ENCODE results near the gene IGSF9B. TPM values are rescaled to one million over a fixed set of nuclear protein-coding genes. Genes with fewer than 3 reads are reported as not detected.

The IGSF9B gene
- total RNA-seq, 1 donor from 2014 or later: 73.6 TPM

GRCh38 chr11:133913761-133914160, 43.0 kb downstream of the IGSF9B start:
- peaks cover 43% of the 10 kb centered on the region for H3K36me3 Mint-ChIP-seq (ENCODE audit: low read depth)
- H3K4me1 Mint-ChIP-seq (ENCODE audit: low read depth): no peaks in the 10 kb centered on the region
- H3K27ac Mint-ChIP-seq: no peak overlapping the region
- DNase-seq (ENCODE audit: low spot score): no peak
- no peak overlapping the region for H3K4me3 Mint-ChIP-seq
- no peaks in the 10 kb centered on the region for H3K27me3 Mint-ChIP-seq (ENCODE audit: insufficient read depth)
- intact Hi-C loops (cut with micrococcal nuclease): no loop called here
- H3K9me3 Mint-ChIP-seq: no peaks in the 10 kb centered on the region

GRCh38 chr11:133911171-133911570, 45.6 kb downstream of the IGSF9B start:
- DNase-seq (ENCODE audit: low spot score): no peak
- H3K9me3 Mint-ChIP-seq: no peaks in the 10 kb centered on the region
- H3K36me3 Mint-ChIP-seq (ENCODE audit: low read depth): peaks cover 37% of the 10 kb centered on the region
- no peak overlapping the region for H3K4me3 Mint-ChIP-seq
- no peak overlapping the region for H3K27ac Mint-ChIP-seq
- intact Hi-C loops (cut with micrococcal nuclease): no loop called here
- H3K4me1 Mint-ChIP-seq (ENCODE audit: low read depth): no peaks in the 10 kb centered on the region
- H3K27me3 Mint-ChIP-seq (ENCODE audit: insufficient read depth): no peaks in the 10 kb centered on the region

- DNase-seq (ENCODE audit: low spot score): no peak
- intact Hi-C loops (cut with micrococcal nuclease): no loop called here
- H3K27me3 Mint-ChIP-seq (ENCODE audit: insufficient read depth): no peaks in the 10 kb centered on the region
- H3K36me3 Mint-ChIP-seq (ENCODE audit: low read depth): peaks cover 41% of the 10 kb centered on the region
- H3K4me3 Mint-ChIP-seq: no peak overlapping the region
- H3K9me3 Mint-ChIP-seq: no peaks in the 10 kb centered on the region
- H3K4me1 Mint-ChIP-seq (ENCODE audit: low read depth): no peaks in the 10 kb centered on the region
- H3K27ac Mint-ChIP-seq: no peak overlapping the region
These were observed 46.7 kb downstream of the IGSF9B start for GRCh38 chr11:133910101-133910500.

DNA sequence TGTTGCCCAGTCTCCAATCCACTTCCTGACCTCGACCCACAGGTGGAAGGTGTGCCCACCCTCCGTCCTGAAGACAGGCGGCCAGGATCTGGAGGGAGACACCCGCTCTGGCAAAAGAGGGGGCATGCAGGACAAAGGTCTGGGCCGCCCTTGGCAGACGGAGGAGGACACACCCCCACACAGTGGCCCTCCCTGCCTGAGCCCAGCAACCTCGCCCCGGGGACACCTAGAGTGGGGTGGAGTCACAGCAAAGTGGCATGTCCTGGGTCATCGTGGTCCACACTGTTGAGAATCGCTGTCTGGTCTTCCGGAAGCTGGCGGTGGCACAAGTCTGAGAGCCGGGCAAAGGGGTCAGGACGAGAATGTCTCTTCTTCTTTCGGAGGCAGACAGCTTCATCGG, 47.9 kb downstream of the IGSF9B start:
- Mint-ChIP-seq H3K4me3 (no peak overlapping the region), H3K27ac (no peak overlapping the region), H3K4me1 (ENCODE audit: low read depth) (no peaks in the 10 kb centered on the region), H3K9me3 (no peaks in the 10 kb centered on the region), H3K27me3 (ENCODE audit: insufficient read depth) (no peaks in the 10 kb centered on the region), H3K36me3 (ENCODE audit: low read depth) (peaks cover 46% of the 10 kb centered on the region)
- intact Hi-C loops (cut with micrococcal nuclease): no loop called here
- no peak for DNase-seq (ENCODE audit: low spot score)

- H3K9me3 Mint-ChIP-seq: no peaks in the 10 kb centered on the region
- H3K27ac Mint-ChIP-seq: no peak overlapping the region
- no peaks in the 10 kb centered on the region for H3K4me1 Mint-ChIP-seq (ENCODE audit: low read depth)
- no peak overlapping the region for H3K4me3 Mint-ChIP-seq
- H3K27me3 Mint-ChIP-seq (ENCODE audit: insufficient read depth): no peaks in the 10 kb centered on the region
- peaks cover 43% of the 10 kb centered on the region for H3K36me3 Mint-ChIP-seq (ENCODE audit: low read depth)
- DNase-seq (ENCODE audit: low spot score): no peak
- intact Hi-C loops (cut with micrococcal nuclease): no loop called here
These were observed 48.9 kb downstream of the IGSF9B start for GRCh38 chr11:133907841-133908241.

GRCh38 chr11:133907216-133907615, 49.6 kb downstream of the IGSF9B start:
- H3K36me3 Mint-ChIP-seq (ENCODE audit: low read depth): peaks cover 41% of the 10 kb centered on the region
- no peaks in the 10 kb centered on the region for H3K27me3 Mint-ChIP-seq (ENCODE audit: insufficient read depth)
- no peak overlapping the region for H3K4me3 Mint-ChIP-seq
- H3K27ac Mint-ChIP-seq: no peak overlapping the region
- no peak for DNase-seq (ENCODE audit: low spot score)
- no peaks in the 10 kb centered on the region for H3K9me3 Mint-ChIP-seq
- intact Hi-C loops (cut with micrococcal nuclease): no loop called here
- no peaks in the 10 kb centered on the region for H3K4me1 Mint-ChIP-seq (ENCODE audit: low read depth)

DNA sequence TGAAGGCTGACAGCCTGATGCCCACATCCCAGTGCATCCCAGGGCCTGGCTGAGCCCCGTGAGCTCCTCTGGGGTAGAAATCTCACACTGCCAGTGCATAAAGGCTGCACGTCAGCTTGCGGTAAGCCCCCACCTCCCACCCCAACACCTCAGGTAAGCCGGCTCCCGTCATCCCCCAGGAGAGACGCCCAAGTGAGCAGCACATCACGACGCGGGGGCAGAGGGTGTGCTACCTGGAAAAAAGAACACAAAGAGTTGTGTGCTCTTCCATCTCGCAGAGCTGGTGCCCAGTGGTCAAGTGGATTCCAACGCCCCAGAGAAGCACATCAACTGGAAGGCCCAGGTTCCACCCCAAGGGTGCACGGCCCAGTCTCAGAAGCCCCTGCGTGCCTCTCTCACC, 50.0 kb downstream of the IGSF9B start:
- no peak for DNase-seq (ENCODE audit: low spot score)
- H3K4me3 Mint-ChIP-seq: no peak overlapping the region
- H3K36me3 Mint-ChIP-seq (ENCODE audit: low read depth): peaks cover 38% of the 10 kb centered on the region

DNA sequence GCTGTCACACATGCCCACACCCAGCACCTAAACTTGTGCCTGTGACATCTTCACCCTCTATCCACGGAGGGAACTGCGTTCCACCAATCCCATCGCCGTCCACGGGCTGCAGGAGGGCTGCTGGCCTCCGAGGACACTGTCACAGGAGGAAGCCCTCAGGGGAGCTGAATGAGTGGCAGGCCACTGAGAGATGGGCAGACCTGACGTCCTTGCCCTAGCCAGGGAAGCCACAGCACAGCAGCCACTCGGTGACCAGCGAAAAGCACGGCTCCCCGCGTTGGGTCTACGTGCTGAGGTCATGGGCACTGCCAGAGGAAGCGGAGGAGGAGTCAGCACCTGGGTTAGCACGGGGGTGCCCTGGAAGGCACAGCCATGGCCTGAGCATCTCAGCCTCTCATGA, 50.5 kb downstream of the IGSF9B start:
- no peak overlapping the region for H3K27ac Mint-ChIP-seq
- no peaks in the 10 kb centered on the region for H3K4me1 Mint-ChIP-seq (ENCODE audit: low read depth)
- DNase-seq (ENCODE audit: low spot score): no peak
- intact Hi-C loops (cut with micrococcal nuclease): no loop called here
- H3K27me3 Mint-ChIP-seq (ENCODE audit: insufficient read depth): no peaks in the 10 kb centered on the region
- H3K36me3 Mint-ChIP-seq (ENCODE audit: low read depth): peaks cover 34% of the 10 kb centered on the region
- no peak overlapping the region for H3K4me3 Mint-ChIP-seq
- H3K9me3 Mint-ChIP-seq: no peaks in the 10 kb centered on the region

More for the DNA sequence above, 50.0 kb downstream of the IGSF9B start:
- Mint-ChIP-seq H3K27me3 (ENCODE audit: insufficient read depth) (no peaks in the 10 kb centered on the region), H3K4me1 (ENCODE audit: low read depth) (no peaks in the 10 kb centered on the region), H3K9me3 (no peaks in the 10 kb centered on the region), H3K27ac (no peak overlapping the region)
- intact Hi-C loops (cut with micrococcal nuclease): no loop called here

GRCh38 chr11:133905677-133906156, 51.1 kb downstream of the IGSF9B start:
- no peak for DNase-seq (ENCODE audit: low spot score)
- peaks cover 29% of the 10 kb centered on the region for H3K36me3 Mint-ChIP-seq (ENCODE audit: low read depth)

DNA sequence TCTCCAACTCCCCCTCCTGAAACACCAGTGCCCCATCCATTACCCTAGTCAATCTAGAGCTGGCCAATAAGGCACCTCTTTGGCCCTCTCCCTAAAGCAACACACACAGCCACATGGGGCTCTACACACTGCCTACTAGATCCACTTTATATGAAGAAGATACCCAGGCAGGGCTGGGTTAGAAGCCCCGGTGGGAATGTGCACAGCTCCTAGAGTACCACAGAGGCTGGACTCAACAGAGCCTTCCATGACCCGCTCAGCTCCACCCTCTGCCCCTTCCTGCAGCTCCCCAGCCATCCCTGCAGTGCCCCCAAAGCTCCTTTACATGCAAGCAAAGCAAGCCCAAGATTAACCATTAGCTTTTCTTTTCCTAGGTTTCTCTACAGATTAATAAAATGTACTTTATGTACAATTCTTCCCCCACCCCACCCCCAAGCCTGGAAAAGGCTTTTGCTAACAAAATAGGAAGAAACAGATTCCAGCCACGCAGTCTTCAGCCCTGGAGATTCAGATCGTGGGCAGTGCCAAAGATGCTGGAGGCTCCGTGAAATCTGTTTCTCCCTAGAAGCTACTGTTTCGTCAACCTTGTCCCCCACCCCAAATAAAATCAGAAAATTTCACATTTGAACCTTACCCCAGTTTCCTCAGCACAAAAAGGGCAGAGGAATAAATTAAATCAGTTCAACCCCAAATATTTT, 51.8 kb downstream of the IGSF9B start:
- intact Hi-C loops (cut with micrococcal nuclease): no loop called here
- no peaks in the 10 kb centered on the region for H3K9me3 Mint-ChIP-seq
- no peak overlapping the region for H3K4me3 Mint-ChIP-seq
- H3K4me1 Mint-ChIP-seq (ENCODE audit: low read depth): no peaks in the 10 kb centered on the region
- peaks cover 26% of the 10 kb centered on the region for H3K36me3 Mint-ChIP-seq (ENCODE audit: low read depth)
- DNase-seq (ENCODE audit: low spot score): no peak
- no peak overlapping the region for H3K27ac Mint-ChIP-seq
- no peaks in the 10 kb centered on the region for H3K27me3 Mint-ChIP-seq (ENCODE audit: insufficient read depth)

More at GRCh38 chr11:133905677-133906156, 51.1 kb downstream of the IGSF9B start:
- Mint-ChIP-seq H3K4me3 (no peak overlapping the region), H3K4me1 (ENCODE audit: low read depth) (no peaks in the 10 kb centered on the region), H3K27me3 (ENCODE audit: insufficient read depth) (no peaks in the 10 kb centered on the region), H3K9me3 (no peaks in the 10 kb centered on the region), H3K27ac (no peak overlapping the region)
- intact Hi-C loops (cut with micrococcal nuclease): no loop called here

- Mint-ChIP-seq H3K27ac (peak overlapping the region; percentile 27), H3K9me3 (no peaks in the 10 kb centered on the region), H3K4me3 (no peak overlapping the region), H3K4me1 (ENCODE audit: low read depth) (no peaks in the 10 kb centered on the region), H3K36me3 (ENCODE audit: low read depth) (peaks cover 23% of the 10 kb centered on the region), H3K27me3 (ENCODE audit: insufficient read depth) (no peaks in the 10 kb centered on the region)
- no peak for DNase-seq (ENCODE audit: low spot score)
- intact Hi-C loops (cut with micrococcal nuclease): no loop called here
These were observed 52.6 kb downstream of the IGSF9B start for GRCh38 chr11:133903875-133904817.

DNA sequence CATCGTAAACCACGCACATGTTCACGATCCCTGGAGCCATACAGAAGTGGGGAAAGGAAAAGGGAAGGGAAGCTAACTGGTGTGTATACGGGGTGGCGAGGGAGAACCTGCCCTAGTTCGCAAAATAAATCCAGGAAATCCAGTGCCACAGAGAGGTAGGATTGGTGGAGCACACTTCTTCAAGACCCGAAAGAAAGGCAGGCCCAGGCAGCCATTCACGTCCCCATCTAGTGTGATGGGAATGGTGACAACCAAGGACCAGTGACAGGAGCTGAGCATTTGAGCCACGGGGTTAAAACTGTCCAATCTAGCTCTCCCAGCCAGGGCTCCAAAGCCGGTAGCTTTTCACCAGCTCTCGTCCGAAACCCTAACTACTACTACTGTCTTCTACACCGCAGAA, 53.7 kb downstream of the IGSF9B start:
- Mint-ChIP-seq H3K27me3 (ENCODE audit: insufficient read depth) (no peaks in the 10 kb centered on the region), H3K9me3 (no peaks in the 10 kb centered on the region), H3K4me1 (ENCODE audit: low read depth) (no peaks in the 10 kb centered on the region), H3K36me3 (ENCODE audit: low read depth) (peaks cover 26% of the 10 kb centered on the region), H3K4me3 (no peak overlapping the region), H3K27ac (peak overlapping the region; percentile 23)
- intact Hi-C loops (cut with micrococcal nuclease): no loop called here
- no peak for DNase-seq (ENCODE audit: low spot score)

DNA sequence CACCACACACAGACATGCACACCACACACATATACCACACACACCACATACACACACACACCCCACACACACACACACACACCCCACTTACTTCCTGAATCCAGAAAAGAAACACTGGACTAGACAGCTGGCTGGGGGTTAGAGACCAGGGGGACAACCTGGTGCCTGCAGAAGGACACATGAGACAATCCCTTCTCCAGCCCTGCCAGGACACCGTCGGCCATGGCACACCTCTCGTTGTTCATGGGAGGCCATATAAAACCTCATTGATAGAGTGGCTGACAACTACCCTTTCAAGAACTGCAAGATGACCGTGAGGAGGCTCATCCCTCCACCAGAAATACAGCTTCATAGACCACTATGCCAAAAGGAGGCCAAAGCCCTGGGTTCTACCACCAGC, 54.3 kb downstream of the IGSF9B start:
- H3K27ac Mint-ChIP-seq: no peak overlapping the region
- H3K9me3 Mint-ChIP-seq: no peaks in the 10 kb centered on the region
- H3K4me1 Mint-ChIP-seq (ENCODE audit: low read depth): no peaks in the 10 kb centered on the region
- intact Hi-C loops (cut with micrococcal nuclease): no loop called here
- H3K27me3 Mint-ChIP-seq (ENCODE audit: insufficient read depth): no peaks in the 10 kb centered on the region
- H3K4me3 Mint-ChIP-seq: no peak overlapping the region
- DNase-seq (ENCODE audit: low spot score): no peak
- H3K36me3 Mint-ChIP-seq (ENCODE audit: low read depth): peaks cover 30% of the 10 kb centered on the region

Measured in activated T-helper 1 cell treated with anti-CD3 and anti-CD28 coated beads, Interleukin-12 subunit alpha, Interleukin-12 subunit beta, Interleukin-2, Interleukin-4 antibody, amounts not matched to agents 30 ng/mL and 10 ng/mL and 1 ng/mL, durations not matched to agents 14 hours and 24 hours and 36 hours (primary cell).